Measurements from ENCODE around the gene HERPUD1. TPM values are rescaled to one million over a fixed set of nuclear protein-coding genes. Genes with fewer than 3 reads are reported as not detected.
"Not testable (repeated sequence)": the region's sequence is repeated elsewhere in the genome, so short reads cannot be mapped to it uniquely, and the experiment has no call there.

HERPUD1 gene
- total RNA-seq, 2 donors from 2014 or later: 162 to 186 TPM

DNA sequence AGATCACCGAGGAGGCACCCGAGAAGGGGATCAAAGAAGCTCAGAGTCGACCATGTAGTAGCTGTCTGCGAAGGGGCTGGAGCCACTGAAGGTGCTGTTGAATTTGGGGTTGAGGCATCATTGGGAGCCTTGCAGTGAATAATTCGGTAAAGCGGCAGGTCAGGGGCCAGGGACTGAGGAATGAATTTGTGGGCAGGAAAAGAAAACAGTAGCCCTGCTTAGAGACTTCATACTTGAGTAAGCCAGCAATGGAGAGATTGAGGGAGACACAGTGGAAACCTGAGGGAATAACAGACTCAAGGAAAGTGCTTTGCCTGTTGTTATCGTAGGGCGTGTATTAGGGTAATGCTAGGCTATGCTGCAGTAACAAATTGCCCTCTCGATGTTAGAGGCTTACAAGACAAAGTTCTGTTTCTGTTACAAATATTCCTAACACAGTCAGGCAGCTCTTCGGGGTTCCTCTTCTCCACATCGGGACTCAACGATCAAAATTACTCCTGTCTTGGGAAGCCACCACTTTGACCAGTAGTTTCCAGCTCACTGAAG lies 13.4 kb upstream of the HERPUD1 start:
- Mint-ChIP-seq H3K4me1 (peaks cover 26% of the 10 kb centered on the region), H3K36me3 (ENCODE audit: low read depth) (no peaks in the 10 kb centered on the region), H3K4me3 (no peak overlapping the region), H3K9me3 (no peaks in the 10 kb centered on the region), H3K27me3 (no peaks in the 10 kb centered on the region), H3K27ac (no peak overlapping the region)
- no peak for ATAC-seq (replicated peaks)

DNA sequence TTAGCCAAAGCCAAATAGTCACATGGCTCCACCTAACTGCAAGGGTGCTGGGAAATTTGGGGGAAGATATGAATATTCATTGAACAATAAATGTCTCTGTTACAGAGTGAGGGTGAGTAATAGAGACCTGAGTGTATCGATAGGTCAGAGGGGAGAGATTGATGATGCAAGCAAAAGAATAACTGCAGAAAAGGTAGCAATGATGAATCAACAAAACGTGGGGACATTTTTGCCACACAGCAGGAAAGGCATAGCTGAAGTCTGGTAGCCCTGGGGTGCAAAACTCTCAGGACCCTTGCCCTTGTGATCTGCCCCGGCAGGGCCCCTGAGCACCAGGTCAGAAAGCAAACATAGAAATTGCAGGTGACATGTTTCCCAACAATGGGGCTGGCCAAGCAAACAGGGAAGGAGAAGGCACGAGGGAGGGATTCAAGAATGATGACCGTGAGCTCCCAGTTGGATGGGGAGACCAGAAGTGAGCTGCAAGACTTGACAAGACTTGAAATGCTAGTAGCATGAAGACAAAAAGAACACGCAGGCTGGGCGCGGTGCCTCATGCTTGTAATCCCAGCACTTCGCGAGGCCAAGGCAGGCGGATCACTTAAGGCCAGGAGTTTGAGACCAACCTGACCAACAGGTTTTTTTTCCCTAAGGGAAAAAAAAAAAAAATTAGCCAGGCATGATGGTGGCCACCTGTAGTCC lies 12.7 kb upstream of the HERPUD1 start:
- Mint-ChIP-seq H3K27me3 (no peaks in the 10 kb centered on the region), H3K9me3 (no peaks in the 10 kb centered on the region), H3K4me3 (no peak overlapping the region), H3K4me1 (peaks cover 26% of the 10 kb centered on the region), H3K36me3 (ENCODE audit: low read depth) (no peaks in the 10 kb centered on the region), H3K27ac (no peak overlapping the region)
- peak; percentile 38 for ATAC-seq (replicated peaks)

DNA sequence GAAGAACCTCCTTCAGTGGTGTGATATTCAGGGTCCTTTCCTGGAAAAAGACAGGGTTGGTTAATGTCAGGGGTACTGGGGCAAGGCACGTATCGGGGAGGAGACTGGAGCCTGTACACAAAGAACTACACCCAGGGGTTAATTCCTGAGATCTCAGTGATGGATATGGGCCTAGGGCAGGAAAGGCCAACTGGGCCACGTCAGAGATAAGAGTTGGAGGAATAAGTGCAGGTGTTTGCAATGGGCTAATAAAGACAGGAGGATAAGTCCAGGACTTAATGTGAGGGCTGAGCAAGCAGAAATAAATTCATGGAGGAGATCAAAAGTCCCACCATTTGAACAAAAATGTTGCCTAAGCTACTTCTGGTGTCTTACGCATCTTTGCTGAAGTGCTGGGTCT lies 10.4 kb upstream of the HERPUD1 start:
- no peaks in the 10 kb centered on the region for H3K9me3 Mint-ChIP-seq
- no peaks in the 10 kb centered on the region for H3K27me3 Mint-ChIP-seq
- no peak for ATAC-seq (replicated peaks)
- H3K4me1 Mint-ChIP-seq: peaks cover 23% of the 10 kb centered on the region
- H3K36me3 Mint-ChIP-seq (ENCODE audit: low read depth): no peaks in the 10 kb centered on the region
- H3K4me3 Mint-ChIP-seq: no peak overlapping the region
- H3K27ac Mint-ChIP-seq: no peak overlapping the region

DNA sequence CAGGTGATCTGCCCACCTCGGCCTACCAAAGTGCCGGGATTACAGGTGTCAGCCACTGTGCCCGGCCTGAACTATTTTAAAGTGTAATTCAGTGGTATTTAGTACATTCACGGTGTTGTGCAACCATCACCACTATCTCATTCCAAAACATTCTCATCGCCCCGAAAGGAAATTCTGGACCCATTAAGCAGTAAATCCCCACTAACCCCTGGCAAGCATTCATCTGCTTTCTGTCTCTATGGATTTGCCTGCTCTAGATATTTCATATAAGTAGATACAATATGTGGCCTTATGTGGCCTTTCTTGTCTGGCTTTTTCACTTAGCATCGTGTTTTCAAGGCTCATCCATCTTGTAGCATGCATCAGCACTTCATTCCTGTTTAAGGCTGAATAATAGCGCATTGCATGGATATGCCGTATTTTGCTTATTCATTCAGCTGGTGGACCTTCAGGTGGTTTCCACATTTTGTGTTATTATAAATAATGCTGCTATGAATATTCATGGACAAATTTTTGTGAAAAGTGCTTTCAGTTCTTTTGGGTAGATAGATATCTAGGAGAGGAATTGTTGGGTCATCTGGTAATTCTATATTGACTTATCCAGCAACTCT lies 8.4 kb upstream of the HERPUD1 start:
- no peak for ATAC-seq (replicated peaks)
- Mint-ChIP-seq H3K27me3 (no peaks in the 10 kb centered on the region), H3K9me3 (no peaks in the 10 kb centered on the region), H3K4me3 (no peak overlapping the region), H3K27ac (no peak overlapping the region), H3K4me1 (peaks cover 6% of the 10 kb centered on the region), H3K36me3 (ENCODE audit: low read depth) (no peaks in the 10 kb centered on the region)

DNA sequence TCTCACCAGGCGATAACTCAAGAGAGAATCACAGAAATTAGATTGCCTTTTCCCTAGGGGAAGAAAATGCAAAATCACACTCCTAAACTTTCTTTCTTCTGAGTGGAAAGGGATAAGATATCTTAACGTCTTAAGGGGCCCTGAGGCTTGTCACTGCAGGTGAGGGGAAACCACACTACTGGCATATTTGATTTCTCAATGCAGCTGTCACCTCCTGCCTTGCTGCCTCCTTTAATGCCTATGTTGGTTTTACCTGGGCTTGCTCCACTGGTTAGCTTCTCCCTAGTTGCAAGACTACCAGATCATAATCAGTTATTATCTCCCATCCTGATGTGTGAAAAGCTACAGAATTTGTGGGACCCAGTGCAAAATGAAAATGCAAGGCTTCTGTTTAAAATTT lies 4.5 kb upstream of the HERPUD1 start:
- Mint-ChIP-seq H3K36me3 (ENCODE audit: low read depth) (peaks cover 9% of the 10 kb centered on the region), H3K27me3 (no peaks in the 10 kb centered on the region), H3K27ac (no peak overlapping the region), H3K4me3 (no peak overlapping the region), H3K9me3 (no peaks in the 10 kb centered on the region), H3K4me1 (no peaks in the 10 kb centered on the region)
- no peak for ATAC-seq (replicated peaks)

DNA sequence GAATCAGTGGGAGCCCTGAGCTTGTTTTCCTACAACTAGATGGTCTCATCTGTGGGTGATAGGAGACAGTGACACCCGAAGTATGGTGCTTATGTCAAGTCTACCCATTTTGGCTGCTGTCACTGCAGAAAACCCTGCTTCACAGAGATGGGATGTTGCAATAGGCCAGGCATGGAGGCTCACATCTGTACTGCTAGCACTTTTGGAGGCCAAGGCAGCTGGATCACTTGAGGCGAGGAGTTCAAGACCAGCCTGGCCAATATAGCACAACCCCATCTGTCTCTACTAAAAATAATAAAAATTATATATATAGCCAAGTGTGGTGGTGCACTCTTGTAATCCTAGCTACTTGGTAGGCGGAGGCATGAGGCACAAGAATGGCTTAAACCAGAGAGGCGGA lies 2.3 kb upstream of the HERPUD1 start:
- Mint-ChIP-seq H3K36me3 (ENCODE audit: low read depth) (peaks cover 30% of the 10 kb centered on the region), H3K4me3 (no peak overlapping the region), H3K4me1 (peaks cover 4% of the 10 kb centered on the region), H3K9me3 (no peaks in the 10 kb centered on the region), H3K27me3 (no peaks in the 10 kb centered on the region), H3K27ac (no peak overlapping the region)
- no peak for ATAC-seq (replicated peaks)

DNA sequence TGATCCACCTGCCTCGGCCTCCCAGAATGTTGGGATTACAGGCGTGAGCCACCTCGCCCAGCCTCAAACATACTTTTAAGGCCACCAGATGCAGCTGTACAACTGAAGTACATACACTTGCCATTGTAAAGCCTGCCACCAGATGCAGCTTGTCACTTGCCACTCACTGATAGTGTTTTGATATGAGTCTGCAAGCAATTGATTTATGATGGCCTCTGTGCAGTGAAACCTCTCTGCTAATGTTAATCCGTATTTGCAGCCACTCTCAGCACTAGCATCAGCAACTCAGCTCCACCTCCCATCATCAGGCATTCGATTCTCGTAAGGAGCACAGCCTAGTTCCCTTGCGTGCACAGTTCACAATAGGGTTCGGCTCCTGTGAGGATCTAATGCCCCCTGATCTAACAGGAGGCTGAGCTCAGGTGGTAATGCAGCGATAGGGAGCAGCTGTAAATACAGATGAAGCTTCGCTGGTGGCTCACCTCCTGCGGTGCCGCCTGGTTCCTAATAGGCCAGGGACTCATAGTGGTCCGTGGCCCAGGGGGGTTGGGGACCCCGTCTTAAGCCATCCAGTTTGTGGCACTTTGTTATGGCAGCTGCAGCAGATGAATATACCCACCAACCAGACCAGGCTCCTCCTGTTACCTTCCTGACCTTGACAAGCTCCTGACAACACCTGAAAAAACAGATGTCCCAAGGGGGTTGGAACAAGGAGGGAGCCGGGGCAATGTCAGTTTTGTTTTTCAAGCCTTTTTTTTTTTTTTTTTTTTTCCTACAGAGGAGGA lies 1.3 kb upstream of the HERPUD1 start:
- no peaks in the 10 kb centered on the region for H3K27me3 Mint-ChIP-seq
- peak overlapping the region; percentile 99 for H3K4me3 Mint-ChIP-seq
- H3K27ac Mint-ChIP-seq: peak overlapping the region; percentile 99
- peaks cover 41% of the 10 kb centered on the region for H3K36me3 Mint-ChIP-seq (ENCODE audit: low read depth)
- H3K9me3 Mint-ChIP-seq: no peaks in the 10 kb centered on the region
- ATAC-seq (replicated peaks): no peak
- H3K4me1 Mint-ChIP-seq: peaks cover 13% of the 10 kb centered on the region

DNA sequence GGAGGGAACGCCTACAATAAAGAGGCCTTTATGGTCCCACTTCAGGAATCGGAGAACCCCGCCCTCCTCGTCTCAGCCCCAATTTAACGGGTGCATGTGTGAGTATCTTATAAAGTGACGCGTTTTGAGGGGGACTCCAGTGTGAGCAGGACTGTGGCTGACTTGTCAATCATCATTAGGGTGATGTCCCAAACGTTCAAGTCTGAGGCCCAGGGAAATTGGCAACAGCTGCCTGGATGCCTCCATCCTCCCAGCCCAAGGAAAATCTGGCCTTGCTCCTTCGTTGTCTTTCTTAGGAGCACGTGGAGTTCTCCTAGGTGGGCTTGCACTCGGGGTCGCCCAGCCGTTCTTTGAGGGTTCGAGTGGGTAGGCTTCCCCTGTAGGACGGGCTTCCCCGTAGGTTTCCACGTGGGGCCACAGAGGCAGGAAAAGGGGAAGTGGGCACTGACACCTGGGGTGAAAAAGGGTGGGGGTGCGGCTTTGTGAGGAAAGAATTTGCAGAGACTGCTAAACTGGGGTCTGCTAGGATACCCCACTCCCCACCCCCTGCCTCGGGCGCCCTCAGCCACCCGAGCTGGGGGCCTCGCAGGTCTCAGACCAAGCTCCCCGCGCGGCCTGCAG lies 561 bp upstream of the HERPUD1 start:
- no peaks in the 10 kb centered on the region for H3K9me3 Mint-ChIP-seq
- peak; percentile 1 for ATAC-seq (replicated peaks)
- peaks cover 48% of the 10 kb centered on the region for H3K36me3 Mint-ChIP-seq (ENCODE audit: low read depth)
- peak overlapping the region; percentile 99 for H3K4me3 Mint-ChIP-seq
- no peaks in the 10 kb centered on the region for H3K27me3 Mint-ChIP-seq
- H3K27ac Mint-ChIP-seq: peak overlapping the region; percentile 99
- peaks cover 16% of the 10 kb centered on the region for H3K4me1 Mint-ChIP-seq

DNA sequence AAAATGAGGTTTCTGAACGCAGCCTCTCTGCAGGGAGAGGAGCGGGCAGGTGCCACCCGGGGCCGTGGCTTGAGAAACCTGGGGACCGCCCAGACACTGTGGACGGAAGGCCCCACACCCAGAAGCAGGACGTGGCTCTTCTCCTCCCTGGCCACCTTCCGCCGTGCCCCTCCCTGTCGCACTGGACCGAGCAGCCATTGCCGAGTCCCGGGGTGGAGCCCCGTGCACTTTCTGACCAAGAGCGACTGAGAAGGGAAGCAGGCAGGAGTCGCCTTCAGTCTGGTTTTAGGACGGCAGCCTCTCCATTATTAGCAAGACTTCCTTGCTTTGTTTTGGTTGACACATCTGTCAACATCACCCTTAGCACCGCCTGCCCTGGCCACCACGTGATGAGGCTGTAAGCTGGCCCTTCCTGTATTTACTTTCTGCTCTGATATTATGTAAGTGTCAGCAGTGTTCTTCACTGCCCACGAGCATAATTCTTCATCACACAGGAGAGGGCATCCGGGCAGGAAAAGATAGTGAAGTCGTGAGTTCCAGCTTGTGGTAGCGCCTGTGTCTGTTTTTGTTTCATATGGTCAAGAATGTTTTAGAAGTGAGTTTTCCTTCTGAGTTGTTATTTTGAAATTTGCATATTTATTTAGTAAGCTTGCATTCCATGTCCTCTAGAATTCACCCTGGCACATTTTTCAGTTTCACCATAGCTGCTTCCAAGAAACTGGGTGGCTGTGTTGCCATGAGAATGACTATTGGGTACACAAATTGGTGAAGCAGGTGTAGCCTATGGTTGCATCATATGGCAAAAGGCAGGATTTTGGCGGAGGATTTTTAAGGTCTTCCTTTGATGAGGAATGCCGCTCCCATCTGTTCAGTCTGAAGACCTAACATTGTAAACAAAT lies 1.0 kb downstream of the HERPUD1 start:
- Mint-ChIP-seq H3K9me3 (no peaks in the 10 kb centered on the region), H3K27me3 (no peaks in the 10 kb centered on the region), H3K4me1 (peaks cover 31% of the 10 kb centered on the region), H3K4me3 (peak overlapping the region; percentile 99), H3K36me3 (ENCODE audit: low read depth) (peaks cover 64% of the 10 kb centered on the region), H3K27ac (peak overlapping the region; percentile 99)
- peak; percentile 30 for ATAC-seq (replicated peaks)

DNA sequence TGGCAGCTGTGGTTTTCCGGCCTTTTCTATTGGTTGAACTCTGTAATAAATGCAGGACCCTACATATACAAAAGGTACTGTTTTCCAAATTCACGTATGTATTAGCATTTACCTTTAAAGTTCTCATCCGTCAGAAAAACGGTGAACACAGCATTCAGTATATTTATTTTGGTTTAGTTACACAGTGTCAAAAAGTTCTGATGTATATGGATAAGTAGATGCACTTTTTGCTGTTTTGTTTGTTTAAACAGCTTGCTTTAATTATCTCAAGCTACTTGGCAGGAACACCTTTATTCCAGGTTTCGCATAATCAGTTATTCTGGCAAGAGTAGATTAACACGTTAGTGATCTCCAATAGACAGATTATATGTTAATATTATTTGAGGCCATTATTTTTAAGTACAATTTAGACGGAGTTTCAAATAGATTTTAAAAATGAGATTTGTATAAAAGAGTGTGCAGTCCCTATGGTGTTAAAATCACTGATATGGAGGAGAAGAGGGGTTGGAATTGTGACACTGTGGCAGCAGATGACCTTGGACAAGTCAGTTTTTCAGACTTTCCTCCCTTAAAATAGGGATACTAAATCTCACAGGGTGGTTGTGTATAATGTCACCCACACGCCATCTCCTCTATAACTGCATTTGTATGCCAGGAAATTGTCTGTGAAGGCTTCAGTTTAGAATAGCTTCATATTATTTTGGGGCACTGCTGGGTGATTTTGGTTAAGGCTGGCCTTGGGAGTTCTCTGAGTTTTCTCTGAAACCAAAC lies 2.1 kb downstream of the HERPUD1 start:
- Mint-ChIP-seq H3K27ac (peak overlapping the region; percentile 99), H3K4me1 (peaks cover 41% of the 10 kb centered on the region), H3K4me3 (peak overlapping the region; percentile 99), H3K36me3 (ENCODE audit: low read depth) (peaks cover 74% of the 10 kb centered on the region), H3K9me3 (no peaks in the 10 kb centered on the region), H3K27me3 (no peaks in the 10 kb centered on the region)
- ATAC-seq (replicated peaks): no peak

DNA sequence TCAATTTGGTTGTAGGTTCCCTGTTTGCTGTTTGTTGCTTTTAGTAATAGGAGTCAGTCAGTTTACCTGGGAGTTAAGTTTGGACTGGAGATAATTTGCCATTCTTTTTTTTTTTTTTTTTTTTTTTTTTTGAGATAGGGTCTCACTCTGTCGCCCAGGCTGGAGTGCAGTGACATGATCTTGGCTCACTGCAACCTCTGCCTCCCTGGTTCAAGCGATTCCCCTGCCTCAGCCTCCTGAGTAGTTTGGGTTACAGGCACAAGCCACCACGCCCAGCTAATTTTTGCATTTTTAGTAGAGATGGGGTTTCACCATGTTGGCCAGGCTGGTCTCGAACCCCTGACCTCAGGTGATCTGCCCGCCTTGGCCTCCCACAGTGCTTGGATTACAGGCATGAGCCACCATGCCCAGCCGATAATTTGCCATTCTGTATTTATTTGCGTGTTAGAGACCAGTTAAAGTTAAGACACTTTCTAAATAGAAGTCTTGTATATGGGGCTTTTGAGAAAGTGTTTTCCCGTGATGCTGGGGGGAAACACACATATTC lies 2.7 kb downstream of the HERPUD1 start:
- peak overlapping the region; percentile 99 for H3K27ac Mint-ChIP-seq
- H3K4me1 Mint-ChIP-seq: peaks cover 47% of the 10 kb centered on the region
- peak overlapping the region; percentile 99 for H3K4me3 Mint-ChIP-seq
- H3K9me3 Mint-ChIP-seq; ATAC-seq (replicated peaks); H3K27me3 Mint-ChIP-seq: not testable (repeated sequence)
- H3K36me3 Mint-ChIP-seq (ENCODE audit: low read depth): peaks cover 81% of the 10 kb centered on the region

DNA sequence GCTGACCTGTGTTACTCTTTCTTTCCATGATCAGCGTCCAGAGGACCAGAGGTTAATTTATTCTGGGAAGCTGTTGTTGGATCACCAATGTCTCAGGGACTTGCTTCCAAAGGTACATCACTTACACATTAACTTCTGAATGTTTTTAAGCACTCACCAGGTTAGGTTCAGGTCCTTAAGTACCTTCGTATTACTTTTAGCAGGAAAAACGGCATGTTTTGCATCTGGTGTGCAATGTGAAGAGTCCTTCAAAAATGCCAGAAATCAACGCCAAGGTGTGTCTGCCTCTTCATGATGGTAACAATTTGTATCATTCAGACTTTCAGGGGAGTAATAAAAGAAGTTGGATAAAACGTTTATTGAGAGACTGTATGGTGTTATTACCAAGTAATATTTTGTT lies 3.3 kb downstream of the HERPUD1 start:
- peaks cover 86% of the 10 kb centered on the region for H3K36me3 Mint-ChIP-seq (ENCODE audit: low read depth)
- peaks cover 50% of the 10 kb centered on the region for H3K4me1 Mint-ChIP-seq
- H3K27me3 Mint-ChIP-seq: no peaks in the 10 kb centered on the region
- no peak for ATAC-seq (replicated peaks)
- H3K9me3 Mint-ChIP-seq: no peaks in the 10 kb centered on the region
- H3K4me3 Mint-ChIP-seq: peak overlapping the region; percentile 99
- H3K27ac Mint-ChIP-seq: peak overlapping the region; percentile 99

DNA sequence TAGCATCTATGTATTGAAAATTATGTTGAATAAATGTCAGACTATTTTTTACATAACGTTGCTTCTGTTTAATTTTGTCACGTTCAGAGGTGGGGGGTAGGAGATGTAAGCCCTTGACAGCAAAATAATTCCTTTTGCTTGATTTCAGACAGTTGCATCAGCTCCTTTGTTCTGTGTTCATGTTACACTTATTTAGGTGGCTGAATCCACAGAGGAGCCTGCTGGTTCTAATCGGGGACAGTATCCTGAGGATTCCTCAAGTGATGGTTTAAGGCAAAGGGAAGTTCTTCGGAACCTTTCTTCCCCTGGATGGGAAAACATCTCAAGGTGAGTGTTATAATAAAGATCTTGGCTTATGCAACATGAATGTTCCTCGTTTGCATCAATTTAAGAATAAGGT lies 4.5 kb downstream of the HERPUD1 start:
- Mint-ChIP-seq H3K9me3 (no peaks in the 10 kb centered on the region), H3K4me1 (peaks cover 52% of the 10 kb centered on the region), H3K4me3 (peak overlapping the region; percentile 99), H3K27me3 (no peaks in the 10 kb centered on the region), H3K36me3 (ENCODE audit: low read depth) (peaks cover 99% of the 10 kb centered on the region), H3K27ac (peak overlapping the region; percentile 67)
- ATAC-seq (replicated peaks): no peak

Measured in activated T-helper 17 cell treated with anti-CD3 and anti-CD28 coated beads, Interleukin-2, amount 50 U/mL, for 72 hours (primary cell).